PFSK-1 (cell line): ENCODE data around the gene WDR62.

Experiments
- FOXP2 ChIP-seq: optimal IDR thresholded peaks from 2 replicates; pipeline ENCODE3; 2011; ENCODE audit warnings: borderline replicate concordance, control low read depth, inconsistent platforms; ENCODE audit not compliant: insufficient read depth; ENCODE audit errors: extremely low read length, extremely low read depth
- POLR2AphosphoS5 ChIP-seq: IDR thresholded peaks from 2 replicates; pipeline ENCODE4 v1.6.1; 2012; ENCODE audit warnings: low read depth, mild to moderate bottlenecking, control low read depth, low read length, moderate library complexity
- REST ChIP-seq, 2 experiments: IDR thresholded peaks; 2 replicates each; pipeline versions ENCODE4 v1.6.1 to v1.8.0; 2011 to 2012; ENCODE audit warnings: low read depth in 2 of 2, low read length in 2 of 2, control low read depth in 1 of 2, inconsistent platforms in 1 of 2, mild to moderate bottlenecking in 1 of 2, moderate library complexity in 1 of 2; ENCODE audit not compliant: insufficient read depth in 1 of 2
- SIN3A ChIP-seq: IDR thresholded peaks from 2 replicates; pipeline ENCODE4 v1.6.1; 2012; ENCODE audit warnings: mild to moderate bottlenecking, low read length, moderate library complexity, borderline replicate concordance; ENCODE audit not compliant: insufficient read depth
- TAF1 ChIP-seq: IDR thresholded peaks from 2 replicates; pipeline ENCODE4 v1.6.1; 2012; ENCODE audit warnings: low read length, control low read depth, borderline replicate concordance; ENCODE audit not compliant: insufficient read depth

GRCh38 chr19:36139120-36139472, 84.4 kb downstream of the WDR62 start:
- TF ChIP-seq TAF1 (no peak), FOXP2 (no peak), POLR2AphosphoS5 (no peak), REST (IDR thresholded peaks at IDR 0.05; ENCODE audit: insufficient read depth in 1 of 2, low read depth in 2 of 2, low read length in 2 of 2) (no peak), SIN3A (no peak)
